WTC11 (cell line): ENCODE data around the gene HOXA10. TPM values are rescaled to one million over a fixed set of nuclear protein-coding genes. Genes with fewer than 3 reads are reported as not detected.

Experiments
- ATAC-seq: fragments of 200-7000 bp; cut with Tn5 transposase; 2 replicates; pipeline ENCODE4 v1.10.0; 2021; ENCODE audit warnings: mild to moderate bottlenecking, moderate library complexity
- CTCF ChIA-PET: fragments of 300-600 bp; sonication (Branson Sonifier 250); formaldehyde crosslinking; loops from one replicate; lab custom pipeline; 2021; ENCODE audit warnings: antibody characterized with exemption; lab: Charles Lee
- POLR2A ChIA-PET: fragments of 350-600 bp; sonication (Branson Sonifier 250); formaldehyde crosslinking; loops from one replicate; lab custom pipeline; 2021; ENCODE audit warnings: antibody characterized with exemption; lab: Charles Lee
- DNase-seq: peaks from one replicate; pipeline ENCODE4 v3.0.0; 2021; ENCODE audit warnings: low spot score
- H3K27ac Mint-ChIP-seq: 2 replicates; pipeline ENCODE4 v1.8.0; 2021; ENCODE audit warnings: mixed read lengths
- H3K27me3 Mint-ChIP-seq: 2 replicates; pipeline ENCODE4 v1.8.0; 2021; ENCODE audit warnings: low read depth, mild to moderate bottlenecking, moderate library complexity, mixed read lengths
- H3K36me3 Mint-ChIP-seq: 2 replicates; pipeline ENCODE4 v1.8.0; 2021; ENCODE audit warnings: mixed read lengths
- H3K4me1 Mint-ChIP-seq: 2 replicates; pipeline ENCODE4 v1.8.0; 2022; ENCODE audit warnings: mixed read lengths
- H3K4me3 Mint-ChIP-seq: 2 replicates; pipeline ENCODE4 v1.8.0; 2021; ENCODE audit warnings: mild to moderate bottlenecking, moderate library complexity, mixed read lengths
- H3K9me3 Mint-ChIP-seq: 2 replicates; pipeline ENCODE4 v1.8.0; 2021; ENCODE audit warnings: mixed read lengths
- ATF1 ChIP-seq: sonication (generic); formaldehyde crosslinking; IDR thresholded peaks from 2 replicates; pipeline ENCODE4 v1.8.1; 2023; ENCODE audit warnings: mild to moderate bottlenecking, moderate library complexity, missing genetic modification reagents
- CBFB ChIP-seq: sonication (generic); formaldehyde crosslinking; IDR thresholded peaks from 2 replicates; pipeline ENCODE4 v1.8.1; 2022; ENCODE audit warnings: mild to moderate bottlenecking, low read depth, missing genetic modification reagents
- FOXP1 ChIP-seq: sonication (generic); formaldehyde crosslinking; IDR thresholded peaks from 2 replicates; pipeline ENCODE4 v1.8.0; 2022; ENCODE audit warnings: missing genetic modification reagents, mild to moderate bottlenecking, moderate library complexity, borderline replicate concordance
- GABPB1 ChIP-seq: sonication (generic); formaldehyde crosslinking; IDR thresholded peaks from 2 replicates; pipeline ENCODE4 v1.8.1; 2023; ENCODE audit warnings: mild to moderate bottlenecking, missing genetic modification reagents
- GTF2I ChIP-seq: fragments of 250-450 bp; sonication (Bioruptor Pico); conservative IDR thresholded peaks from 2 replicates; pipeline ENCODE4 v1.4.0; 2021; ENCODE audit warnings: mild to moderate bottlenecking
- IRF1 ChIP-seq: sonication (generic); formaldehyde crosslinking; IDR thresholded peaks from 2 replicates; pipeline ENCODE4 v1.8.0; 2023; ENCODE audit warnings: missing genetic modification reagents
- NFE2L1 ChIP-seq: sonication (generic); formaldehyde crosslinking; IDR thresholded peaks from 2 replicates; pipeline ENCODE4 v1.8.1; 2023; ENCODE audit warnings: missing genetic modification reagents
- NFYB ChIP-seq: sonication (generic); formaldehyde crosslinking; conservative IDR thresholded peaks from 2 replicates; pipeline ENCODE4 v1.8.0; 2022; ENCODE audit warnings: low read depth, missing genetic modification reagents
- NR2C2 ChIP-seq: sonication (generic); formaldehyde crosslinking; IDR thresholded peaks from 2 replicates; pipeline ENCODE4 v1.8.0; 2022; ENCODE audit warnings: mild to moderate bottlenecking, missing genetic modification reagents
- PRDM15 ChIP-seq: sonication (generic); formaldehyde crosslinking; IDR thresholded peaks from 2 replicates; pipeline ENCODE4 v1.8.0; 2022; ENCODE audit warnings: missing genetic modification reagents
- TP53 ChIP-seq: sonication (generic); formaldehyde crosslinking; IDR thresholded peaks from 2 replicates; pipeline ENCODE4 v1.8.1; 2023; ENCODE audit warnings: mild to moderate bottlenecking, missing genetic modification reagents
- ZNF396 ChIP-seq: fragments of 250-450 bp; sonication (Bioruptor Pico); IDR thresholded peaks from 2 replicates; pipeline ENCODE4 v1.8.0; 2021; ENCODE audit warnings: mild to moderate bottlenecking, moderate library complexity, borderline replicate concordance
- total RNA-seq: library from RNA; stranded (reverse); gene quantifications from 3 replicates; pipeline ENCODE4 v1.2.3, GENCODE V29; 2021
- TF ChIP-seq, protein P1 (sequence below): sonication (generic); formaldehyde crosslinking; IDR thresholded peaks from 2 replicates; pipeline ENCODE4 v1.8.1; 2023; ENCODE audit warnings: mild to moderate bottlenecking, moderate library complexity, missing genetic modification reagents
- TF ChIP-seq, protein P2 (sequence below): sonication (generic); formaldehyde crosslinking; IDR thresholded peaks from 2 replicates; pipeline ENCODE4 v1.8.1; 2023; ENCODE audit warnings: mild to moderate bottlenecking, missing genetic modification reagents
- TF ChIP-seq, protein P3 (sequence below): sonication (generic); formaldehyde crosslinking; IDR thresholded peaks from 2 replicates; pipeline ENCODE4 v1.8.0; 2023; ENCODE audit warnings: missing genetic modification reagents, mild to moderate bottlenecking, borderline replicate concordance

HOXA10 gene
- total RNA-seq, 1 experiment from 2014 or later, result 0.07 TPM

- H3K27ac Mint-ChIP-seq, result no peak overlapping the region
- peak overlapping the region; percentile 39; the same call in 1 of the 2 replicates for H3K4me3 Mint-ChIP-seq
- DNase-seq (peak; percentile 55), ATAC-seq (peak; percentile 30)
- peaks cover 31% of the 10 kb centered on the region for H3K4me1 Mint-ChIP-seq
- TF ChIP-seq PRDM15 (peak; percentile 62; the same call in 1 of the 2 replicates), TP53 (CRISPR knock-in tag) (no peak), FOXP1 (CRISPR knock-in tag) (0 out of 2 replicates have a peak, but pooled peaks have one; percentile 11)
- no peaks in the 10 kb centered on the region for H3K9me3 Mint-ChIP-seq
- H3K36me3 Mint-ChIP-seq, result no peaks in the 10 kb centered on the region
- peaks cover 100% of the 10 kb centered on the region for H3K27me3 Mint-ChIP-seq
- ChIA-PET CTCF (interaction anchor here (0.7 to 5.5 kb wide), 2 partner anchors 12 to 50 kb away, joined by 3 to 34 read pairs; partner anchors contain the start of gene EVX1), POLR2A (no interaction called here)
Observed at GRCh38 chr7:27191833-27192545, 17.9 kb upstream of the HOXA10 start.

GRCh38 chr7:27191161-27191731 is 17.1 kb upstream of the HOXA10 start:
- H3K36me3 Mint-ChIP-seq, result no peaks in the 10 kb centered on the region
- ChIA-PET POLR2A (no interaction called here), CTCF (interaction anchor here (5.5 kb wide), 1 partner anchor 12 kb away, joined by 34 read pairs; no protein-coding TSS in a partner anchor)
- ATAC-seq (no peak; the same call in 1 of the 2 replicates), DNase-seq (no peak)
- H3K4me3 Mint-ChIP-seq, result no peak overlapping the region
- H3K27ac Mint-ChIP-seq, result no peak overlapping the region
- no peaks in the 10 kb centered on the region for H3K9me3 Mint-ChIP-seq
- peaks cover 100% of the 10 kb centered on the region for H3K27me3 Mint-ChIP-seq
- peaks cover 34% of the 10 kb centered on the region for H3K4me1 Mint-ChIP-seq
- TF ChIP-seq CBFB (CRISPR knock-in tag), result no peak
- TF ChIP-seq NR2C2 (CRISPR knock-in tag), result no peak

DNA sequence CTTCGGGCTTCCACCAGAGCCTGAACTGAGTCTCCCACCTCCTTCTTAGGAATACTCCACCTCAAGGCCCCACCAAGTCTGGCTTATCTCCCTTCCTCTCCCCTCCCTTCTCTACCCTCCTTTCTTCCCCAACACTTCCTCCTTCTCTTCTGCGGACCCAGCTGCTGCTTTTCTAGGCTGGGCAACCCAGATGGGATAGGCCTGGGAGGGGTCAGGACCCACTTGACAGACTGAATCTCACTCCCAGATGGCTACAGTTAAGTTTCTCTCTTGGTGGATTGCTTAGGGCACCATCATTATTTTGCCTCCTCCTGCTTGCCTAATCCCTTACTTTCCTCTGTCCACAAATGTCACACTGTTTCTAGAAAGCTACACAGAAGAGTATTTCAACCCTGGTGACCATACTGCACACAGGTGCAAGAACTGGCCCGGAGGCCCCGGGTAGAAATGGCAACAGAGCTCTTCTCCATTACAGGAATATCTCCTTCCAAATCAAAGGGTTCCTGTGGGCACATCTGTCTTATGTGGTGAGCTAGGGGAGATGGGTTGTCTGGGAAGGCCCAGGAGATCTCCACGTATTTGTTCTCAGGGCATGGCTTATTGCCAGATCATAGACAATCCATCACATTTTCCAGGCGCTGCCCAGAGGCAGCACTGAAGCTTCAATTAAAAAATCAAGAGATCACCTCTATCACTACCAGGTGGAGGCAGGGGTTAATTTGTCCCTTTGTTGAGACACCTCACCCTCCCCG is 16.1 kb upstream of the HOXA10 start:
- Mint-ChIP-seq H3K4me3 (no peak overlapping the region), H3K4me1 (peaks cover 44% of the 10 kb centered on the region), H3K36me3 (0 out of 2 replicates have a peak, but pooled peaks cover 3% of the 10 kb centered on the region), H3K9me3 (no peaks in the 10 kb centered on the region), H3K27ac (no peak overlapping the region), H3K27me3 (peaks cover 100% of the 10 kb centered on the region)
- POLR2A ChIA-PET, result no interaction called here
- CTCF ChIA-PET, result interaction anchor here (1.2 to 5.5 kb wide), 2 partner anchors 11 to 16 kb away, joined by 3 to 34 read pairs; partner anchors contain the start of gene HOXA10
- no peak for DNase-seq
- no peak for ATAC-seq
- TF ChIP-seq, protein P1, sequence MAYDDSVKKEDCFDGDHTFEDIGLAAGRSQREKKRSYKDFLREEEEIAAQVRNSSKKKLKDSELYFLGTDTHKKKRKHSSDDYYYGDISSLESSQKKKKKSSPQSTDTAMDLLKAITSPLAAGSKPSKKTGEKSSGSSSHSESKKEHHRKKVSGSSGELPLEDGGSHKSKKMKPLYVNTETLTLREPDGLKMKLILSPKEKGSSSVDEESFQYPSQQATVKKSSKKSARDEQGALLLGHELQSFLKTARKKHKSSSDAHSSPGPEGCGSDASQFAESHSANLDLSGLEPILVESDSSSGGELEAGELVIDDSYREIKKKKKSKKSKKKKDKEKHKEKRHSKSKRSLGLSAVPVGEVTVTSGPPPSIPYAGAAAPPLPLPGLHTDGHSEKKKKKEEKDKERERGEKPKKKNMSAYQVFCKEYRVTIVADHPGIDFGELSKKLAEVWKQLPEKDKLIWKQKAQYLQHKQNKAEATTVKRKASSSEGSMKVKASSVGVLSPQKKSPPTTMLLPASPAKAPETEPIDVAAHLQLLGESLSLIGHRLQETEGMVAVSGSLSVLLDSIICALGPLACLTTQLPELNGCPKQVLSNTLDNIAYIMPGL (CRISPR knock-in tag), result no peak
- TF ChIP-seq, protein P2, sequence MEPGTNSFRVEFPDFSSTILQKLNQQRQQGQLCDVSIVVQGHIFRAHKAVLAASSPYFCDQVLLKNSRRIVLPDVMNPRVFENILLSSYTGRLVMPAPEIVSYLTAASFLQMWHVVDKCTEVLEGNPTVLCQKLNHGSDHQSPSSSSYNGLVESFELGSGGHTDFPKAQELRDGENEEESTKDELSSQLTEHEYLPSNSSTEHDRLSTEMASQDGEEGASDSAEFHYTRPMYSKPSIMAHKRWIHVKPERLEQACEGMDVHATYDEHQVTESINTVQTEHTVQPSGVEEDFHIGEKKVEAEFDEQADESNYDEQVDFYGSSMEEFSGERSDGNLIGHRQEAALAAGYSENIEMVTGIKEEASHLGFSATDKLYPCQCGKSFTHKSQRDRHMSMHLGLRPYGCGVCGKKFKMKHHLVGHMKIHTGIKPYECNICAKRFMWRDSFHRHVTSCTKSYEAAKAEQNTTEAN (CRISPR knock-in tag), result no peak
- TF ChIP-seq TP53 (CRISPR knock-in tag) (no peak), ZNF396 (CRISPR knock-in tag) (no peak), NFE2L1 (no peak), ATF1 (CRISPR knock-in tag) (no peak), GABPB1 (no peak), IRF1 (CRISPR knock-in tag) (no peak), NFYB (CRISPR knock-in tag) (no peak), GTF2I (no peak)
- TF ChIP-seq, protein P3, sequence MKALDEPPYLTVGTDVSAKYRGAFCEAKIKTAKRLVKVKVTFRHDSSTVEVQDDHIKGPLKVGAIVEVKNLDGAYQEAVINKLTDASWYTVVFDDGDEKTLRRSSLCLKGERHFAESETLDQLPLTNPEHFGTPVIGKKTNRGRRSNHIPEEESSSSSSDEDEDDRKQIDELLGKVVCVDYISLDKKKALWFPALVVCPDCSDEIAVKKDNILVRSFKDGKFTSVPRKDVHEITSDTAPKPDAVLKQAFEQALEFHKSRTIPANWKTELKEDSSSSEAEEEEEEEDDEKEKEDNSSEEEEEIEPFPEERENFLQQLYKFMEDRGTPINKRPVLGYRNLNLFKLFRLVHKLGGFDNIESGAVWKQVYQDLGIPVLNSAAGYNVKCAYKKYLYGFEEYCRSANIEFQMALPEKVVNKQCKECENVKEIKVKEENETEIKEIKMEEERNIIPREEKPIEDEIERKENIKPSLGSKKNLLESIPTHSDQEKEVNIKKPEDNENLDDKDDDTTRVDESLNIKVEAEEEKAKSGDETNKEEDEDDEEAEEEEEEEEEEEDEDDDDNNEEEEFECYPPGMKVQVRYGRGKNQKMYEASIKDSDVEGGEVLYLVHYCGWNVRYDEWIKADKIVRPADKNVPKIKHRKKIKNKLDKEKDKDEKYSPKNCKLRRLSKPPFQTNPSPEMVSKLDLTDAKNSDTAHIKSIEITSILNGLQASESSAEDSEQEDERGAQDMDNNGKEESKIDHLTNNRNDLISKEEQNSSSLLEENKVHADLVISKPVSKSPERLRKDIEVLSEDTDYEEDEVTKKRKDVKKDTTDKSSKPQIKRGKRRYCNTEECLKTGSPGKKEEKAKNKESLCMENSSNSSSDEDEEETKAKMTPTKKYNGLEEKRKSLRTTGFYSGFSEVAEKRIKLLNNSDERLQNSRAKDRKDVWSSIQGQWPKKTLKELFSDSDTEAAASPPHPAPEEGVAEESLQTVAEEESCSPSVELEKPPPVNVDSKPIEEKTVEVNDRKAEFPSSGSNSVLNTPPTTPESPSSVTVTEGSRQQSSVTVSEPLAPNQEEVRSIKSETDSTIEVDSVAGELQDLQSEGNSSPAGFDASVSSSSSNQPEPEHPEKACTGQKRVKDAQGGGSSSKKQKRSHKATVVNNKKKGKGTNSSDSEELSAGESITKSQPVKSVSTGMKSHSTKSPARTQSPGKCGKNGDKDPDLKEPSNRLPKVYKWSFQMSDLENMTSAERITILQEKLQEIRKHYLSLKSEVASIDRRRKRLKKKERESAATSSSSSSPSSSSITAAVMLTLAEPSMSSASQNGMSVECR (CRISPR knock-in tag), result no peak
